ENCODE results near the gene DPH3.

Gene DPH3

GRCh38 chr3:16255326-16255725, 9.4 kb downstream of the DPH3 start:
- DNase-seq (ENCODE audit: low spot score), result no peak

GRCh38 chr3:16254916-16255315, 9.8 kb downstream of the DPH3 start:
- no peak for DNase-seq (ENCODE audit: low spot score)

GRCh38 chr3:16253601-16254000, 11.1 kb downstream of the DPH3 start:
- DNase-seq (ENCODE audit: low spot score), result no peak

GRCh38 chr3:16252988-16253387, 11.8 kb downstream of the DPH3 start:
- DNase-seq (ENCODE audit: low spot score), result no peak

- DNase-seq (ENCODE audit: low spot score), result no peak
Measured at GRCh38 chr3:16252243-16252978, 12.3 kb downstream of the DPH3 start.

GRCh38 chr3:16251316-16252085, 13.2 kb downstream of the DPH3 start:
- DNase-seq (ENCODE audit: low spot score), result no peak

- no peak for DNase-seq (ENCODE audit: low spot score)
Measured at GRCh38 chr3:16249886-16250285, 14.9 kb downstream of the DPH3 start.

GRCh38 chr3:16249336-16249735, 15.4 kb downstream of the DPH3 start:
- DNase-seq (ENCODE audit: low spot score), result peak; percentile 44

- DNase-seq (ENCODE audit: low spot score), result no peak
Measured at GRCh38 chr3:16248556-16248955, 16.2 kb downstream of the DPH3 start.

GRCh38 chr3:16247282-16248061, 17.3 kb downstream of the DPH3 start:
- DNase-seq (ENCODE audit: low spot score), result peak; percentile 81

GRCh38 chr3:16245609-16246008, 19.1 kb downstream of the DPH3 start:
- DNase-seq (ENCODE audit: low spot score), result no peak

GRCh38 chr3:16243706-16244490, 20.8 kb downstream of the DPH3 start:
- no peak for DNase-seq (ENCODE audit: low spot score)

GRCh38 chr3:16242177-16242576, 22.6 kb downstream of the DPH3 start:
- no peak for DNase-seq (ENCODE audit: low spot score)

- no peak for DNase-seq (ENCODE audit: low spot score)
Measured at GRCh38 chr3:16241225-16241624, 23.5 kb downstream of the DPH3 start.

GRCh38 chr3:16240229-16241023, 24.3 kb downstream of the DPH3 start:
- DNase-seq (ENCODE audit: low spot score), result no peak

- DNase-seq (ENCODE audit: low spot score), result no peak
Measured at GRCh38 chr3:16239780-16240179, 25.0 kb downstream of the DPH3 start.

- no peak for DNase-seq (ENCODE audit: low spot score)
Measured at GRCh38 chr3:16239086-16239770, 25.5 kb downstream of the DPH3 start.

- no peak for DNase-seq (ENCODE audit: low spot score)
Measured at GRCh38 chr3:16236856-16237393, 27.8 kb downstream of the DPH3 start.

GRCh38 chr3:16236030-16236639, 28.6 kb downstream of the DPH3 start:
- DNase-seq (ENCODE audit: low spot score), result no peak

- DNase-seq (ENCODE audit: low spot score), result no peak
Measured at GRCh38 chr3:16234281-16234680, 30.5 kb downstream of the DPH3 start.
